Endothelial cell of umbilical vein (primary cell): ENCODE data around the gene TMEM151B. TPM values are rescaled to one million over a fixed set of nuclear protein-coding genes. Genes with fewer than 3 reads are reported as not detected.

Experiments used
- BruUV-seq: library from RNA; stranded (reverse); fragments of 400-500 nt; replicated peaks from 2 replicates; lab custom pipeline; 2021; lab: Mats Ljungman, UMichigan
- CTCF ChIA-PET: fragments of 300-600, 350-600 bp; sonication (Branson Sonifier 250); formaldehyde crosslinking; loops from one replicate; lab custom pipeline; 2021; ENCODE audit warnings: antibody characterized with exemption, inconsistent platforms; lab: Charles Lee
- POLR2A ChIA-PET: fragments of 300-600, 350-600 bp; sonication (Branson Sonifier 250); formaldehyde crosslinking; loops from one replicate; lab custom pipeline; 2021; ENCODE audit warnings: antibody characterized with exemption, inconsistent platforms; lab: Charles Lee
- DNase-seq: peaks from one replicate; pipeline ENCODE4 v3.0.0-alpha.2; 2011; ENCODE audit warnings: low read depth, low spot score
- FAIRE-seq: peaks from 2 replicates; lab custom pipeline; 2011; peaks lifted over from hg19 to GRCh38; lab: Jason Lieb, UNC
- H2AFZ ChIP-seq: 2 replicates; pipeline ENCODE4 v1.6.0; 2012; ENCODE audit warnings: low read depth, low read length, control low read depth, inconsistent platforms
- H3K27ac ChIP-seq: 2 replicates; pipeline ENCODE4 v1.5.1; 2011; ENCODE audit warnings: low read depth, mild to moderate bottlenecking, control low read depth, low read length, moderate library complexity; ENCODE audit not compliant: insufficient read depth
- H3K27me3 ChIP-seq, 2 experiments: 2 replicates each; pipeline versions ENCODE4 v1.6.0 to v1.6.1; 2011; ENCODE audit warnings: low read length in 2 of 2, mixed read lengths in 1 of 2; ENCODE audit not compliant: control insufficient read depth in 2 of 2, insufficient read depth in 2 of 2
- H3K36me3 ChIP-seq, 2 experiments: 2 replicates in 1 of 2; 3 replicates in 1 of 2; pipeline ENCODE4 v1.5.1; 2011; ENCODE audit warnings: low read length in 2 of 2, mild to moderate bottlenecking in 1 of 2, moderate library complexity in 1 of 2; ENCODE audit not compliant: control insufficient read depth in 2 of 2, insufficient read depth in 2 of 2; ENCODE audit errors: extremely low read depth in 1 of 2
- H3K4me1 ChIP-seq: 3 replicates; pipeline ENCODE4 v1.5.1; 2011; ENCODE audit warnings: mild to moderate bottlenecking, low read length; ENCODE audit not compliant: control insufficient read depth, insufficient read depth; ENCODE audit errors: extremely low read depth
- H3K4me2 ChIP-seq: 2 replicates; pipeline ENCODE4 v1.6.1; 2011; ENCODE audit warnings: low read length, control low read depth, mixed read lengths; ENCODE audit not compliant: insufficient read depth
- H3K4me3 ChIP-seq, 3 experiments: fragments of 200-600 bp in 1 of 3; sonication (generic), shearing (Covaris generic) in 1 of 3; replicated peaks in 1 of 3; 2 replicates each; pipeline ENCODE4 v1.5.1; 2011 to 2016; ENCODE audit warnings: control low read depth in 3 of 3, low read length in 3 of 3, mild to moderate bottlenecking in 2 of 3, inconsistent platforms in 1 of 3, low read depth in 1 of 3, moderate library complexity in 1 of 3; ENCODE audit not compliant: insufficient read depth in 1 of 3
- H3K79me2 ChIP-seq: 2 replicates; pipeline ENCODE4 v1.6.0; 2012; ENCODE audit warnings: low read length, inconsistent platforms; ENCODE audit not compliant: control insufficient read depth, insufficient read depth
- H3K9ac ChIP-seq: replicated peaks from 2 replicates; pipeline ENCODE3; 2011; ENCODE audit warnings: low read length, control low read depth; ENCODE audit not compliant: insufficient read depth; ENCODE audit errors: extremely low read depth
- H3K9me1 ChIP-seq: replicated peaks from 3 replicates; pipeline ENCODE4 v1.6.0; 2011; ENCODE audit warnings: mild to moderate bottlenecking, low read length; ENCODE audit not compliant: control insufficient read depth, insufficient read depth; ENCODE audit errors: extremely low read depth
- H3K9me3 ChIP-seq: replicated peaks from 2 replicates; pipeline ENCODE4 v1.5.1; 2012; ENCODE audit warnings: low read length, inconsistent platforms; ENCODE audit not compliant: control insufficient read depth, insufficient read depth
- H4K20me1 ChIP-seq: replicated peaks from 2 replicates; pipeline ENCODE3; 2011; ENCODE audit warnings: mild to moderate bottlenecking, low read length; ENCODE audit not compliant: control insufficient read depth, insufficient read depth; ENCODE audit errors: extremely low read depth
- FOS ChIP-seq: IDR thresholded peaks from 2 replicates; pipeline ENCODE4 v1.6.1; 2011; ENCODE audit warnings: mild to moderate bottlenecking, low read length, moderate library complexity, borderline replicate concordance; ENCODE audit not compliant: insufficient read depth
- GATA2 ChIP-seq: IDR thresholded peaks from 2 replicates; pipeline ENCODE4 v1.7.0; 2011; ENCODE audit warnings: low read depth, mild to moderate bottlenecking, moderate library complexity, mixed read lengths, low read length; ENCODE audit not compliant: insufficient read length, insufficient read depth
- JUN ChIP-seq: IDR thresholded peaks from 2 replicates; pipeline ENCODE4 v1.6.1; 2011; ENCODE audit warnings: borderline replicate concordance, low read depth; ENCODE audit not compliant: insufficient read length, insufficient read depth
- MAX ChIP-seq: IDR thresholded peaks from 2 replicates; pipeline ENCODE4 v1.6.1; 2011; ENCODE audit not compliant: insufficient read depth, insufficient read length
- MYC ChIP-seq: IDR thresholded peaks from one replicate; pipeline ENCODE4 v1.6.1; 2011; ENCODE audit warnings: mild to moderate bottlenecking, low read depth, low read length
- POLR2A ChIP-seq: IDR thresholded peaks from 2 replicates; pipeline ENCODE4 v1.6.1; 2012; ENCODE audit warnings: low read depth, mild to moderate bottlenecking, control low read depth, low read length
- dilution Hi-C: fragments of 300-500 bp; cut with MboI; formaldehyde crosslinking; loops from one replicate; pipeline ENCODE4 v1.15.0; 2019; ENCODE audit warnings: low sequenced_read_pairs; ENCODE audit not compliant: extremely low pct_ligation_motif_present
- intact Hi-C: fragments of 100-400 bp; cut with micrococcal nuclease; formaldehyde crosslinking; loops from one replicate; pipeline ENCODE4 v1.10.0; 2022
- polyA plus RNA-seq, 4 experiments: library from polyadenylated mRNA; depleted of rRNA in 3 of 4; stranded (reverse) in 3 of 4; unstranded in 1 of 4; fragments of >200 nt; gene quantifications; 2 replicates each; pipeline versions ENCODE4 v1.2.1 to v1.2.3, GENCODE V29; 2011 to 2012; ENCODE audit warnings: missing spikeins in 1 of 4
- total RNA-seq: library from RNA; stranded (reverse); gene quantifications from 2 replicates; pipeline ENCODE4 v1.2.3, GENCODE V29; 2021
- TF ChIP-seq, protein P1 (sequence below), 2 donors: IDR thresholded peaks; 1 replicate in 1 of 2; 2 replicates in 1 of 2; pipeline ENCODE4 v1.5.1; 2011; ENCODE audit warnings: low read length in 2 of 2, mild to moderate bottlenecking in 2 of 2, moderate library complexity in 2 of 2, control low read depth in 1 of 2, inconsistent platforms in 1 of 2, low read depth in 1 of 2; ENCODE audit not compliant: insufficient read depth in 1 of 2; ENCODE audit errors: extremely low read depth in 1 of 2

Gene TMEM151B
- total and polyA plus RNA-seq, 2 donors (not counting 3 experiments of a cell fraction or from before 2014, with no cell fraction given): 0.03 to 0.07 TPM

DNA sequence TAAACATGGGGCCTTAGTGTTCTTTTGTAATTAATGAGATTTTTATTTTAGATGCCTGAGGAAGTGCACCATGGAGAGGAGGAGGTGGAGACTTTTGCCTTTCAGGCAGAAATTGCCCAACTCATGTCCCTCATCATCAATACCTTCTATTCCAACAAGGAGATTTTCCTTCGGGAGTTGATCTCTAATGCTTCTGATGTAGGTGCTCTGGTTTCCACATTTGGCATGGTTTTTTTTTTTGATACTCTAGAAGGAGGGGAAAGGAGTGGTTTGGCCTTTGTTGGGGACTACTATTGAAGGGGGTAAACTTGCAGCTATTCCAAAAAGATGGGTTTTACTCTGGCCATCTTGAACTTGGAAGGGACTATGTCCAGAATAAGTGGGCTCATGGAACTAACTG lies 21.7 kb upstream of the TMEM151B start:
- H3K9ac ChIP-seq: peak overlapping the region; percentile 93
- H3K4me1 ChIP-seq: peaks cover 26% of the 10 kb centered on the region
- no peaks in the 10 kb centered on the region for H3K9me3 ChIP-seq
- H3K27ac ChIP-seq: no peak overlapping the region
- TF ChIP-seq GATA2 (no peak), MAX (no peak), FOS (no peak), POLR2A (no peak), JUN (no peak), MYC (no peak)
- TF ChIP-seq, protein P1, sequence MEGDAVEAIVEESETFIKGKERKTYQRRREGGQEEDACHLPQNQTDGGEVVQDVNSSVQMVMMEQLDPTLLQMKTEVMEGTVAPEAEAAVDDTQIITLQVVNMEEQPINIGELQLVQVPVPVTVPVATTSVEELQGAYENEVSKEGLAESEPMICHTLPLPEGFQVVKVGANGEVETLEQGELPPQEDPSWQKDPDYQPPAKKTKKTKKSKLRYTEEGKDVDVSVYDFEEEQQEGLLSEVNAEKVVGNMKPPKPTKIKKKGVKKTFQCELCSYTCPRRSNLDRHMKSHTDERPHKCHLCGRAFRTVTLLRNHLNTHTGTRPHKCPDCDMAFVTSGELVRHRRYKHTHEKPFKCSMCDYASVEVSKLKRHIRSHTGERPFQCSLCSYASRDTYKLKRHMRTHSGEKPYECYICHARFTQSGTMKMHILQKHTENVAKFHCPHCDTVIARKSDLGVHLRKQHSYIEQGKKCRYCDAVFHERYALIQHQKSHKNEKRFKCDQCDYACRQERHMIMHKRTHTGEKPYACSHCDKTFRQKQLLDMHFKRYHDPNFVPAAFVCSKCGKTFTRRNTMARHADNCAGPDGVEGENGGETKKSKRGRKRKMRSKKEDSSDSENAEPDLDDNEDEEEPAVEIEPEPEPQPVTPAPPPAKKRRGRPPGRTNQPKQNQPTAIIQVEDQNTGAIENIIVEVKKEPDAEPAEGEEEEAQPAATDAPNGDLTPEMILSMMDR (IDR thresholded peaks at IDR 0.05; ENCODE audit: extremely low read depth in 1 of 2, insufficient read depth in 1 of 2, low read depth in 1 of 2, low read length in 2 of 2): no peak
- H3K4me2 ChIP-seq: peak overlapping the region; percentile 96
- H2AFZ ChIP-seq: no peak overlapping the region
- H3K4me3 ChIP-seq: peak overlapping the region; percentile 54 to 85 (median 76)
- H3K36me3 ChIP-seq: peaks cover 35 to 37% of the 10 kb centered on the region in 2 experiments
- DNase-seq: no peak
- peaks cover 9% of the 10 kb centered on the region for H4K20me1 ChIP-seq
- FAIRE-seq: no peak
- peaks cover 61% of the 10 kb centered on the region for H3K79me2 ChIP-seq
- H3K9me1 ChIP-seq: no peaks in the 10 kb centered on the region
- dilution Hi-C loops (no loop called here), intact Hi-C loops (no loop called here)
- no TSS peak for BruUV-seq
- ChIA-PET CTCF (interaction anchor here (3.4 to 5.4 kb wide), 2 partner anchors 7 to 76 kb away, joined by 19 to 38 read pairs; partner anchors contain the start of gene SLC35B2), POLR2A (interaction anchor here (0.9 kb wide), 1 partner anchor 68 kb away, joined by 3 read pairs; no protein-coding TSS in a partner anchor)
- H3K27me3 ChIP-seq: no peaks in the 10 kb centered on the region
